Keratinocyte (primary cell): ENCODE results near the gene SDK2. TPM values are rescaled to one million over a fixed set of nuclear protein-coding genes. Genes with fewer than 3 reads are reported as not detected.

Source experiments
- DNase-seq: peaks from one replicate; pipeline ENCODE4 v3.0.0-alpha.2; 2011; ENCODE audit warnings: low read depth, missing footprints, low spot score
- FAIRE-seq: peaks from 2 replicates; lab custom pipeline; 2011; peaks lifted over from hg19 to GRCh38; lab: Jason Lieb, UNC
- H2AFZ ChIP-seq: 2 replicates; pipeline ENCODE4 v1.6.0; 2012; ENCODE audit warnings: low read length, control low read depth, inconsistent platforms; ENCODE audit not compliant: control insufficient read depth
- H3K27ac ChIP-seq: 2 replicates; pipeline ENCODE4 v1.5.1; 2011; ENCODE audit warnings: low read length; ENCODE audit not compliant: control insufficient read depth, insufficient read depth
- H3K27me3 ChIP-seq: 3 replicates; pipeline ENCODE4 v1.6.0; 2011; ENCODE audit warnings: low read length; ENCODE audit not compliant: control insufficient read depth, insufficient read depth; ENCODE audit errors: extremely low read depth
- H3K36me3 ChIP-seq, 2 experiments: 2 replicates in 1 of 2; 3 replicates in 1 of 2; pipeline ENCODE4 v1.5.1; 2011; ENCODE audit warnings: low read length in 2 of 2, mild to moderate bottlenecking in 1 of 2; ENCODE audit not compliant: control insufficient read depth in 2 of 2, insufficient read depth in 2 of 2; ENCODE audit errors: extremely low read depth in 1 of 2
- H3K4me1 ChIP-seq: 3 replicates; pipeline ENCODE4 v1.5.1; 2011; ENCODE audit warnings: low read length; ENCODE audit not compliant: control insufficient read depth, insufficient read depth; ENCODE audit errors: extremely low read depth
- H3K4me2 ChIP-seq: 3 replicates; pipeline ENCODE4 v1.6.0; 2011; ENCODE audit warnings: low read depth, low read length; ENCODE audit not compliant: control insufficient read depth, insufficient read depth; ENCODE audit errors: extremely low read depth
- H3K4me3 ChIP-seq, 3 experiments: fragments of 200-600 bp in 1 of 3; sonication (generic) in 1 of 3; 2 replicates in 2 of 3; 3 replicates in 1 of 3; pipeline ENCODE4 v1.5.1; 2011 to 2016; ENCODE audit warnings: low read length in 3 of 3, mild to moderate bottlenecking in 3 of 3, control low read depth in 2 of 3, inconsistent platforms in 1 of 3, low read depth in 1 of 3, mixed read lengths in 1 of 3, mixed run types in 1 of 3, moderate library complexity in 1 of 3; ENCODE audit not compliant: control insufficient read depth in 2 of 3, insufficient read depth in 2 of 3; ENCODE audit errors: extremely low read depth in 1 of 3
- H3K79me2 ChIP-seq: 2 replicates; pipeline ENCODE4 v1.6.0; 2012; ENCODE audit warnings: low read length; ENCODE audit not compliant: control insufficient read depth, insufficient read depth
- H3K9ac ChIP-seq: 3 replicates; pipeline ENCODE4 v1.6.0; 2011; ENCODE audit warnings: low read length; ENCODE audit not compliant: control insufficient read depth, insufficient read depth; ENCODE audit errors: extremely low read depth
- H3K9me1 ChIP-seq: 3 replicates; pipeline ENCODE4 v1.6.0; 2011; ENCODE audit warnings: low read length; ENCODE audit not compliant: control insufficient read depth, insufficient read depth; ENCODE audit errors: extremely low read depth
- H3K9me3 ChIP-seq: 2 replicates; pipeline ENCODE4 v1.5.1; 2012; ENCODE audit warnings: low read depth, low read length; ENCODE audit not compliant: control insufficient read depth
- H4K20me1 ChIP-seq: 3 replicates; pipeline ENCODE4 v1.6.0; 2011; ENCODE audit warnings: low read length; ENCODE audit not compliant: control insufficient read depth, insufficient read depth; ENCODE audit errors: extremely low read depth
- EZH2 ChIP-seq: IDR thresholded peaks from one replicate; pipeline ENCODE4 v1.6.1; 2012; ENCODE audit warnings: inconsistent platforms, mild to moderate bottlenecking, low read length, moderate library complexity
- dilution Hi-C: fragments of 300-500 bp; cut with MboI; formaldehyde crosslinking; loops from one replicate; pipeline ENCODE4 v1.7.0; 2020; ENCODE audit warnings: low sequenced_read_pairs; ENCODE audit not compliant: extremely low pct_ligation_motif_present
- polyA plus RNA-seq, 5 experiments: library from polyadenylated mRNA; depleted of rRNA in 3 of 5; stranded (reverse) in 3 of 5; stranded (forward) in 1 of 5; unstranded in 1 of 5; fragments of >200 nt; gene quantifications; 1 replicate in 1 of 5; 2 replicates in 3 of 5; 3 replicates in 1 of 5; pipeline versions ENCODE4 v1.2.1 to v1.2.3, GENCODE V29; 2011 to 2012; ENCODE audit warnings: missing spikeins in 2 of 5, low read depth in 1 of 5, low replicate concordance in 1 of 5
- TF ChIP-seq, protein P1 (sequence below), 3 experiments: IDR thresholded peaks in 1 of 3; conservative IDR thresholded peaks in 1 of 3; optimal IDR thresholded peaks in 1 of 3; 2 replicates in 2 of 3; 3 replicates in 1 of 3; pipeline versions ENCODE3 to v1.5.1; 2011; ENCODE audit warnings: low read length in 3 of 3, mild to moderate bottlenecking in 3 of 3, moderate library complexity in 2 of 3, control low read depth in 1 of 3, inconsistent platforms in 1 of 3; ENCODE audit not compliant: insufficient read depth in 2 of 3; ENCODE audit errors: extremely low read depth in 1 of 3

Gene SDK2
- polyA plus RNA-seq, 1 donor (not counting 4 experiments of a cell fraction or from before 2014, with no cell fraction given): 1.8 TPM

DNA sequence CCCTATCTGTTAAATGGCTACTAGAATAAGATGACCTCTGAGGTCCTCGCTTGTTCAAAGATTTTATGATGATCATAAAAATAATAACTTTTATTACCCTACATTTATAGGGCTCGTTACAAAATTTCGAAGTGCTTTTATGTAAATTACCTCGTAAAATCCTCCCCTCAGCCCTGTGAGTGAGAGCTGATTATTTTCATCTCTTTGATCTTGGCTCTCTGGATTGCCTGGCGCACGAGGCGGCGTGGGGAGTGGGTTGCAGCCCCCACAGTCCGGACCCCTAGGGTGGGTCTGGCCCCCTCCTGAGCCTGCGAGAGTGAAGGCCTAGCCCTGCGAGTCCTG, 1.6 kb downstream of the SDK2 start:
- Histone ChIP-seq H3K4me3 (peak overlapping the region; percentile 71 to 89 (median 85)), H3K36me3 (no peaks in the 10 kb centered on the region), H3K27ac (no peak overlapping the region), H2AFZ (peak overlapping the region; percentile 59), H4K20me1 (peaks cover 12% of the 10 kb centered on the region), H3K79me2 (peaks cover 45% of the 10 kb centered on the region), H3K9me1 (no peaks in the 10 kb centered on the region), H3K27me3 (peaks cover 20% of the 10 kb centered on the region), H3K9ac (peak overlapping the region; percentile 57), H3K4me2 (peak overlapping the region; percentile 85), H3K4me1 (peaks cover 12% of the 10 kb centered on the region), H3K9me3 (no peaks in the 10 kb centered on the region)
- FAIRE-seq: no peak
- TF ChIP-seq EZH2: no peak
- TF ChIP-seq, protein P1, sequence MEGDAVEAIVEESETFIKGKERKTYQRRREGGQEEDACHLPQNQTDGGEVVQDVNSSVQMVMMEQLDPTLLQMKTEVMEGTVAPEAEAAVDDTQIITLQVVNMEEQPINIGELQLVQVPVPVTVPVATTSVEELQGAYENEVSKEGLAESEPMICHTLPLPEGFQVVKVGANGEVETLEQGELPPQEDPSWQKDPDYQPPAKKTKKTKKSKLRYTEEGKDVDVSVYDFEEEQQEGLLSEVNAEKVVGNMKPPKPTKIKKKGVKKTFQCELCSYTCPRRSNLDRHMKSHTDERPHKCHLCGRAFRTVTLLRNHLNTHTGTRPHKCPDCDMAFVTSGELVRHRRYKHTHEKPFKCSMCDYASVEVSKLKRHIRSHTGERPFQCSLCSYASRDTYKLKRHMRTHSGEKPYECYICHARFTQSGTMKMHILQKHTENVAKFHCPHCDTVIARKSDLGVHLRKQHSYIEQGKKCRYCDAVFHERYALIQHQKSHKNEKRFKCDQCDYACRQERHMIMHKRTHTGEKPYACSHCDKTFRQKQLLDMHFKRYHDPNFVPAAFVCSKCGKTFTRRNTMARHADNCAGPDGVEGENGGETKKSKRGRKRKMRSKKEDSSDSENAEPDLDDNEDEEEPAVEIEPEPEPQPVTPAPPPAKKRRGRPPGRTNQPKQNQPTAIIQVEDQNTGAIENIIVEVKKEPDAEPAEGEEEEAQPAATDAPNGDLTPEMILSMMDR (optimal IDR thresholded peaks at IDR 0.05 in 1 of 3, IDR thresholded peaks at IDR 0.05 in 1 of 3, conservative IDR thresholded peaks at IDR 0.05 in 1 of 3; ENCODE audit: extremely low read depth in 1 of 3, insufficient read depth in 2 of 3, low read length in 3 of 3): no peak
- DNase-seq: no peak
- dilution Hi-C loops: no loop called here

DNA sequence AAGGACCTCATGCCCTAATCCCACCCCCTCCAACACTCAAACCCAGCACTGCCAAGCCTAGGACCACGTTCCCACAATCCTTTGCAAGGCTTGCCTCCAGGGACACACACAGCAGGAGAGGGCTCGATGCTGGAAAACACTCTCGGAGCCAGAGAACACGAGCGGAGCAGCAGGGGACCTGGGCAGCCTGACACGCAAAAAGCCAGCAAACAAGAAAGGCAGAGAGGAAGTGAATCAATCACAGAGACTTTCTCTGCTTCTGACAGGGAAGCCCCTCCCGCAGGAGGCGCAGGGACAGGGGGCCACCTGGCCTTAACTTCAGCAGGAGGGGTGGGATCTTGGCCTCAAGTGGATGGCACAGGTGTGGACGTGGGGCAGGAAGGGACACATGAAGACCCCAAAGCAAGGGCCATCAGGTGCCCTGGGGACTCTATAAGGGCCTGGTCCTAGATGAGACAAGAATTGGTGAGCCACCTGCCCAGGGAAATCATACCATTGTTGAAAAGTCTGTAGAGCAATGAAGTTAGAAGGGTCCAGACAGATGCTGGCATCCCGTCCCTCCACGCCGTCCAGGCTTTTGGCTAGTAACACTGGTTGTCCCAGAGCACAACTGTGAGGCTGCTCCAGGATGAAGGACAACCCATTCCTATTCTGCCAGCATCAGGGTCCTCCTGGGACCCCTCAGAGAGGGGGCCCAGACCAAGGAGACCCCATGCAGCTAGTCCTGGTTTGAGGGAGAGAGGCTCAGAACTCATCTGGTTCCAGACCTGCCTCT, 2.2 kb downstream of the SDK2 start:
- Histone ChIP-seq H3K79me2 (peaks cover 46% of the 10 kb centered on the region), H3K27ac (no peak overlapping the region), H4K20me1 (peaks cover 12% of the 10 kb centered on the region), H3K9me3 (no peaks in the 10 kb centered on the region), H3K9ac (no peak overlapping the region), H3K4me1 (peaks cover 12% of the 10 kb centered on the region), H3K4me2 (peak overlapping the region; percentile 85), H3K27me3 (peaks cover 14% of the 10 kb centered on the region), H3K4me3 (peak overlapping the region; percentile 71 to 89 (median 85)), H3K36me3 (no peaks in the 10 kb centered on the region), H2AFZ (no peak overlapping the region), H3K9me1 (no peaks in the 10 kb centered on the region)
- DNase-seq (no peak), FAIRE-seq (no peak)
- dilution Hi-C loops: no loop called here
- TF ChIP-seq EZH2: no peak
